Panc1 (cell line): ENCODE data around the gene ORMDL1. TPM values are rescaled to one million over a fixed set of nuclear protein-coding genes. Genes with fewer than 3 reads are reported as not detected.

Experiments used
- ATAC-seq: fragments of 200-7000 bp; cut with Tn5 transposase; 2 replicates; pipeline ENCODE4 v1.9.1; 2020; ENCODE audit warnings: mild to moderate bottlenecking, moderate library complexity
- BruUV-seq: library from RNA; stranded (reverse); fragments of 400-500 nt; replicated peaks from 2 replicates; lab custom pipeline; 2021; lab: Mats Ljungman, UMichigan
- CTCF ChIA-PET: fragments of 300-600 bp; sonication (Branson Sonifier 250); formaldehyde crosslinking; loops from one replicate; lab custom pipeline; 2022; ENCODE audit warnings: antibody characterized with exemption; lab: Charles Lee
- POLR2A ChIA-PET: fragments of 300-600 bp; sonication (Branson Sonifier 250); formaldehyde crosslinking; loops from one replicate; lab custom pipeline; 2022; ENCODE audit warnings: antibody characterized with exemption; lab: Charles Lee
- DNase-seq: peaks from one replicate; pipeline ENCODE4 v3.0.0-alpha.2; 2010; ENCODE audit warnings: low read depth, low spot score
- H3K27ac ChIP-seq: 2 replicates; pipeline ENCODE4 v1.5.1; 2011; ENCODE audit warnings: mild to moderate bottlenecking, low read length, inconsistent platforms
- H3K27me3 ChIP-seq: fragments of 200-500 bp; sonication (Bioruptor generic); 2 replicates; pipeline ENCODE4 v1.6.0; 2014; ENCODE audit warnings: low read length, inconsistent platforms; ENCODE audit not compliant: control insufficient read depth, insufficient read depth
- H3K36me3 ChIP-seq: fragments of 200-500 bp; sonication (Bioruptor generic); 2 replicates; pipeline ENCODE4 v1.5.1; 2014; ENCODE audit warnings: inconsistent platforms, mild to moderate bottlenecking, low read length, moderate library complexity; ENCODE audit not compliant: control insufficient read depth, insufficient read depth
- H3K4me1 ChIP-seq: 2 replicates; pipeline ENCODE4 v1.5.1; 2011; ENCODE audit warnings: inconsistent platforms, mild to moderate bottlenecking, low read length, moderate library complexity; ENCODE audit not compliant: control insufficient read depth, insufficient read depth
- H3K4me3 ChIP-seq, 2 experiments: 2 replicates each; pipeline ENCODE4 v1.5.1; 2011 to 2012; ENCODE audit warnings: low read depth in 2 of 2, low read length in 2 of 2, mild to moderate bottlenecking in 2 of 2, inconsistent platforms in 1 of 2, moderate library complexity in 1 of 2
- H3K9me3 ChIP-seq: fragments of 200-500 bp; sonication (Bioruptor generic); 2 replicates; pipeline ENCODE4 v1.5.1; 2014; ENCODE audit warnings: low read depth, mild to moderate bottlenecking, inconsistent platforms, low read length, moderate library complexity; ENCODE audit not compliant: control insufficient read depth, insufficient read depth
- POLR2AphosphoS5 ChIP-seq: IDR thresholded peaks from 2 replicates; pipeline ENCODE4 v1.6.1; 2012; ENCODE audit warnings: mild to moderate bottlenecking, low read depth, low read length, moderate library complexity
- SIN3A ChIP-seq: IDR thresholded peaks from 2 replicates; pipeline ENCODE4 v1.6.1; 2012; ENCODE audit warnings: low read depth, mild to moderate bottlenecking, low read length, moderate library complexity, borderline replicate concordance; ENCODE audit not compliant: insufficient read depth
- TCF7L2 ChIP-seq: IDR thresholded peaks from 2 replicates; pipeline ENCODE4 v1.6.1; 2011; ENCODE audit warnings: mild to moderate bottlenecking, low read depth, low read length, inconsistent platforms
- in situ Hi-C: cut with HindIII; loops from 2 replicates; pipeline ENCODE4 v1.10.0; 2016; ENCODE audit warnings: low sequenced_read_pairs, low pct_unique_long_range_greater_than_20kb
- intact Hi-C: fragments of 100-400 bp; cut with micrococcal nuclease; formaldehyde crosslinking; loops from one replicate; pipeline ENCODE4 v1.10.0; 2022; ENCODE audit not compliant: unreplicated experiment
- total RNA-seq: library from RNA; stranded (reverse); gene quantifications from one replicate; pipeline ENCODE4 v1.2.1, GENCODE V29; 2021; ENCODE audit not compliant: unreplicated experiment
- TF ChIP-seq, protein P1 (sequence below), 2 experiments: IDR thresholded peaks; 2 replicates each; pipeline ENCODE4 v1.6.1; 2011 to 2012; ENCODE audit warnings: low read depth in 2 of 2, control low read depth in 1 of 2, low read length in 1 of 2, mild to moderate bottlenecking in 1 of 2, moderate library complexity in 1 of 2; ENCODE audit not compliant: insufficient read depth in 1 of 2
- TF ChIP-seq, protein P2 (sequence below): fragments of 450-650 bp; IDR thresholded peaks from 2 replicates; pipeline ENCODE4 v1.5.1; 2017; ENCODE audit warnings: mild to moderate bottlenecking

Gene ORMDL1
- total RNA-seq, 1 experiment from 2014 or later: 42.4 TPM

DNA sequence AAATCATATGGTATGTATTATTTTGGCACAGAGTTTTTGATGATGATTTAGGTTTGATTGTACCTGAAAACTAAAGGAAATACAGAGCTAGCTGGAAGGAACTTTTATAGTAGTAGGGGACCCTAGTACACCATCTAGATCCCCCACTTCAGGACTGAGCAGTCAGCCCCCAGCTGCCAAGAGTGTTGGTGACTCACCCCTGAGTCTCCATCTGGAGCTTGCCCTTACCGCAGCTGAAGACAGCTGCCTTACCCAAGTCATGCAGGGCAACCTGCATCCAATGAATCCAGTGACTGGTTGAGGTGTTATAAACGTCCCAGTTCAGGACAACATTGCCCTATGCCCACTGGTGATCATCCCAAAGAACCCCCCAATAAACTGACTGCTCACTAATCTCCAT, 15.4 kb upstream of the ORMDL1 start:
- ATAC-seq (peak; percentile 60; the same call in 1 of the 2 replicates), DNase-seq (no peak)
- Histone ChIP-seq H3K27me3 (no peaks in the 10 kb centered on the region), H3K4me1 (peaks cover 4% of the 10 kb centered on the region; the same call in 1 of the 2 replicates), H3K9me3 (no peaks in the 10 kb centered on the region), H3K27ac (0 out of 2 replicates have a peak overlapping the region, but pooled peaks have one; percentile 7), H3K36me3 (peaks cover 17% of the 10 kb centered on the region), H3K4me3 (no peak overlapping the region)
- POLR2A ChIA-PET: no interaction called here
- in situ Hi-C loops: no loop called here
- CTCF ChIA-PET: interaction anchor here (0.6 kb wide), 1 partner anchor 39 kb away, joined by 4 read pairs; no protein-coding TSS in a partner anchor
- intact Hi-C loops: loop anchor here (5.0 kb wide), 1 partner anchor 273 kb away; no protein-coding TSS in a partner anchor
- TF ChIP-seq POLR2AphosphoS5: no peak
- TF ChIP-seq, protein P1, sequence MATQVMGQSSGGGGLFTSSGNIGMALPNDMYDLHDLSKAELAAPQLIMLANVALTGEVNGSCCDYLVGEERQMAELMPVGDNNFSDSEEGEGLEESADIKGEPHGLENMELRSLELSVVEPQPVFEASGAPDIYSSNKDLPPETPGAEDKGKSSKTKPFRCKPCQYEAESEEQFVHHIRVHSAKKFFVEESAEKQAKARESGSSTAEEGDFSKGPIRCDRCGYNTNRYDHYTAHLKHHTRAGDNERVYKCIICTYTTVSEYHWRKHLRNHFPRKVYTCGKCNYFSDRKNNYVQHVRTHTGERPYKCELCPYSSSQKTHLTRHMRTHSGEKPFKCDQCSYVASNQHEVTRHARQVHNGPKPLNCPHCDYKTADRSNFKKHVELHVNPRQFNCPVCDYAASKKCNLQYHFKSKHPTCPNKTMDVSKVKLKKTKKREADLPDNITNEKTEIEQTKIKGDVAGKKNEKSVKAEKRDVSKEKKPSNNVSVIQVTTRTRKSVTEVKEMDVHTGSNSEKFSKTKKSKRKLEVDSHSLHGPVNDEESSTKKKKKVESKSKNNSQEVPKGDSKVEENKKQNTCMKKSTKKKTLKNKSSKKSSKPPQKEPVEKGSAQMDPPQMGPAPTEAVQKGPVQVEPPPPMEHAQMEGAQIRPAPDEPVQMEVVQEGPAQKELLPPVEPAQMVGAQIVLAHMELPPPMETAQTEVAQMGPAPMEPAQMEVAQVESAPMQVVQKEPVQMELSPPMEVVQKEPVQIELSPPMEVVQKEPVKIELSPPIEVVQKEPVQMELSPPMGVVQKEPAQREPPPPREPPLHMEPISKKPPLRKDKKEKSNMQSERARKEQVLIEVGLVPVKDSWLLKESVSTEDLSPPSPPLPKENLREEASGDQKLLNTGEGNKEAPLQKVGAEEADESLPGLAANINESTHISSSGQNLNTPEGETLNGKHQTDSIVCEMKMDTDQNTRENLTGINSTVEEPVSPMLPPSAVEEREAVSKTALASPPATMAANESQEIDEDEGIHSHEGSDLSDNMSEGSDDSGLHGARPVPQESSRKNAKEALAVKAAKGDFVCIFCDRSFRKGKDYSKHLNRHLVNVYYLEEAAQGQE (IDR thresholded peaks at IDR 0.05; ENCODE audit: insufficient read depth in 1 of 2, low read depth in 2 of 2, low read length in 1 of 2): no peak
- TF ChIP-seq, protein P2, sequence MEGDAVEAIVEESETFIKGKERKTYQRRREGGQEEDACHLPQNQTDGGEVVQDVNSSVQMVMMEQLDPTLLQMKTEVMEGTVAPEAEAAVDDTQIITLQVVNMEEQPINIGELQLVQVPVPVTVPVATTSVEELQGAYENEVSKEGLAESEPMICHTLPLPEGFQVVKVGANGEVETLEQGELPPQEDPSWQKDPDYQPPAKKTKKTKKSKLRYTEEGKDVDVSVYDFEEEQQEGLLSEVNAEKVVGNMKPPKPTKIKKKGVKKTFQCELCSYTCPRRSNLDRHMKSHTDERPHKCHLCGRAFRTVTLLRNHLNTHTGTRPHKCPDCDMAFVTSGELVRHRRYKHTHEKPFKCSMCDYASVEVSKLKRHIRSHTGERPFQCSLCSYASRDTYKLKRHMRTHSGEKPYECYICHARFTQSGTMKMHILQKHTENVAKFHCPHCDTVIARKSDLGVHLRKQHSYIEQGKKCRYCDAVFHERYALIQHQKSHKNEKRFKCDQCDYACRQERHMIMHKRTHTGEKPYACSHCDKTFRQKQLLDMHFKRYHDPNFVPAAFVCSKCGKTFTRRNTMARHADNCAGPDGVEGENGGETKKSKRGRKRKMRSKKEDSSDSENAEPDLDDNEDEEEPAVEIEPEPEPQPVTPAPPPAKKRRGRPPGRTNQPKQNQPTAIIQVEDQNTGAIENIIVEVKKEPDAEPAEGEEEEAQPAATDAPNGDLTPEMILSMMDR: no peak
- BruUV-seq: no TSS peak

DNA sequence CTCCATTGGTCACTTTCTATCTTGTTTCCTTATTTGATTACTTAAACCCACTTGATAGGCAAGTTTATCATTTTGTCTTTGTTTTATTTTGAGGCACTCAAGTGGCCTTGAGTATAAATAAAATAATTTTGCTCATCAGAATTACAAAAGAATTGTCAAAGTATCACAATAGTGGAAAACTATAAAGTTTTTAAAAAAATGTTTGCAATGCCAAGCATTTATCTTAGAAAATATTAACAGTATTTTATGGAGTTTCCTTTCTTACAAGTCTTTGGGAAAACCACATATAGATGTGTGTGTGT, 14.8 kb upstream of the ORMDL1 start:
- H3K36me3 ChIP-seq: peaks cover 17% of the 10 kb centered on the region
- H3K9me3 ChIP-seq: no peaks in the 10 kb centered on the region
- no TSS peak for BruUV-seq
- no peak for TF ChIP-seq SIN3A
- TF ChIP-seq TCF7L2: no peak
- TF ChIP-seq, protein P1 (IDR thresholded peaks at IDR 0.05; ENCODE audit: insufficient read depth in 1 of 2, low read depth in 2 of 2, low read length in 1 of 2): no peak
- TF ChIP-seq, protein P2: peak; percentile 38; the same call in 1 of the 2 replicates
- no peak for DNase-seq
- H3K27ac ChIP-seq: peak overlapping the region; percentile 7; the same call in 1 of the 2 replicates
- in situ Hi-C loops: no loop called here
- intact Hi-C loops: loop anchor here (5.0 kb wide), 1 partner anchor 273 kb away; no protein-coding TSS in a partner anchor
- H3K27me3 ChIP-seq: no peaks in the 10 kb centered on the region
- POLR2A ChIA-PET: interaction anchor here (0.7 to 1.0 kb wide), 2 partner anchors 48 to 273 kb away, joined by 3 read pairs; no protein-coding TSS in a partner anchor
- peaks cover 4% of the 10 kb centered on the region; the same call in 1 of the 2 replicates for H3K4me1 ChIP-seq
- no peak overlapping the region for H3K4me3 ChIP-seq
- no peak for ATAC-seq
- CTCF ChIA-PET: interaction anchor here (0.5 to 0.9 kb wide), 6 partner anchors 9 to 289 kb away, joined by 3 to 15 read pairs (median 6); no protein-coding TSS in a partner anchor
